ENCODE data around the gene ZFR2. TPM values are rescaled to one million over a fixed set of nuclear protein-coding genes. Genes with fewer than 3 reads are reported as not detected.

ZFR2 gene
- total RNA-seq, 2 experiments from 2014 or later, result 0.23 TPM; not detected in 1

DNA sequence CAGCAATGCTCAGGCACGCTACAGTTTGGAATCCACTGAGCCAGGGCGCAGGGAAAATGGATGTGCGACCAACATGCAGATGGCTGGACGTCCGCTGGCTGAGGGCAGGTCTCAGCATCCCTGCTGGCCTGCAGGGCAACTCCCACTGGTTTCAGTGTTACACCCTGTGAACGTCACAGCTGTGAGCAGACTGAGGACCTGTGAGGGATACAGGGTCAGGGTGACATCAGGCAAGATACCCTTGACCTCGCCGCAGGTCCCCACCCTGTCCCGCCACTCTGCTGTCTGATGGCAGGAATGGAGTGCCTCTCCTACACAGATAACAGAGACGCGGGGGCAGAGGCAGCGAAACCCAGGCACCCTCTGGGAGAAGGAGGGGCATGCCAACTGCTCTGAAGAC, 19.1 kb downstream of the ZFR2 start:
- DNase-seq (no peak), ATAC-seq (no peak)
- Mint-ChIP-seq H3K4me1 (ENCODE audit: low read depth) (no peaks in the 10 kb centered on the region), H3K36me3 (ENCODE audit: low read depth) (peaks cover 5% of the 10 kb centered on the region), H3K4me3 (no peak overlapping the region), H3K27ac (no peak overlapping the region), H3K27me3 (no peaks in the 10 kb centered on the region), H3K9me3 (peaks cover 11% of the 10 kb centered on the region)
- POLR2A ChIA-PET, result interaction anchor here (1.0 to 2.1 kb wide), 4 partner anchors 16 to 88 kb away, joined by 3 to 5 read pairs (median 4); no protein-coding TSS in a partner anchor
- intact Hi-C loops (cut with micrococcal nuclease), result no loop called here
- CTCF ChIA-PET, result interaction anchor here (0.9 to 2.2 kb wide), 14 partner anchors 9 to 178 kb away, joined by 3 to 19 read pairs (median 3); no protein-coding TSS in a partner anchor
- TF ChIP-seq, protein P1, sequence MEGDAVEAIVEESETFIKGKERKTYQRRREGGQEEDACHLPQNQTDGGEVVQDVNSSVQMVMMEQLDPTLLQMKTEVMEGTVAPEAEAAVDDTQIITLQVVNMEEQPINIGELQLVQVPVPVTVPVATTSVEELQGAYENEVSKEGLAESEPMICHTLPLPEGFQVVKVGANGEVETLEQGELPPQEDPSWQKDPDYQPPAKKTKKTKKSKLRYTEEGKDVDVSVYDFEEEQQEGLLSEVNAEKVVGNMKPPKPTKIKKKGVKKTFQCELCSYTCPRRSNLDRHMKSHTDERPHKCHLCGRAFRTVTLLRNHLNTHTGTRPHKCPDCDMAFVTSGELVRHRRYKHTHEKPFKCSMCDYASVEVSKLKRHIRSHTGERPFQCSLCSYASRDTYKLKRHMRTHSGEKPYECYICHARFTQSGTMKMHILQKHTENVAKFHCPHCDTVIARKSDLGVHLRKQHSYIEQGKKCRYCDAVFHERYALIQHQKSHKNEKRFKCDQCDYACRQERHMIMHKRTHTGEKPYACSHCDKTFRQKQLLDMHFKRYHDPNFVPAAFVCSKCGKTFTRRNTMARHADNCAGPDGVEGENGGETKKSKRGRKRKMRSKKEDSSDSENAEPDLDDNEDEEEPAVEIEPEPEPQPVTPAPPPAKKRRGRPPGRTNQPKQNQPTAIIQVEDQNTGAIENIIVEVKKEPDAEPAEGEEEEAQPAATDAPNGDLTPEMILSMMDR (IDR thresholded peaks at IDR 0.05), result no peak

DNA sequence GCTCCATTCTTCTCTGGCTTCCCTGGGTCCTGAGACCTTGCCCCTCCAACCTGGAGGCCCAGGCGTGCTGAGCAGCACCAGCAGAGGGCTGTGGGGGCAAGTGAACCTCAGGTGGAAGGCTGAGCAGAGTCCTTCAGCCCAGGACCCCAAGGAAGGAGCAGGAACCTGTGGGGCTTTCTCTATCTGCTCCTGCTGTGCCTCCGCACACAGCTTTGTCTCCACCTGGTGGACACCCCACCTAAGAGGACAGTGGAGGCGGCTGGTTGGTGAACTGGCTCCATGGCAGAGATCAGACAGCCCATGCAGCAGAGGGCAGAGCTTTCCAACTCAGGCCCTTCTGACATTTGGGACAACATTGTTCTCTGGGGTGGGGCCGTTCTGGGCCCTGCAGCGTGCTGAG, 19.7 kb downstream of the ZFR2 start:
- POLR2A ChIA-PET, result interaction anchor here (1.0 to 2.1 kb wide), 4 partner anchors 15 to 87 kb away, joined by 3 to 5 read pairs (median 4); no protein-coding TSS in a partner anchor

DNA sequence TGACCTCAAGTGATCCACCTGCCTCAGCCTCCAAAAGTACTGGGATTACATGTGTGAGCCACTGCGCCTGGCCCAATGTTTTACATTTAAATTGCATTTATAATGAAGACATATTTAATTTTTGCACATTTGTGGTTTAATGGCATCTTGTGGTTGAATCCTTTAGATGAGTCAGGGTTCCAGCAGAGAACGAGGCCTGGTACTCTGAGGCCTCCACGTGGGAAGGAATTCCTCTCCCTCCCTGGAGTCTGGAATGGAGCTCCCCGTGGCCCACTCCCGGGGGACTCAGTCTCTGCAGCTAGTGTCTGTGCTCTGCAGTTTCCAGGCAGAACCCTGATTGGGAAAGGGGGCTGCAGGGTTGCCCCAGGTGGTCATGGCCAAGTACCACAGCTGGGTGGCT, 24.2 kb downstream of the ZFR2 start:
- no peaks in the 10 kb centered on the region for H3K27me3 Mint-ChIP-seq
- CTCF ChIA-PET, result no interaction called here
- H3K9me3 Mint-ChIP-seq, result no peaks in the 10 kb centered on the region
- DNase-seq (no peak), ATAC-seq (no peak)
- H3K4me1 Mint-ChIP-seq (ENCODE audit: low read depth), result no peaks in the 10 kb centered on the region
- POLR2A ChIA-PET, result no interaction called here
- no peak overlapping the region for H3K4me3 Mint-ChIP-seq
- H3K36me3 Mint-ChIP-seq (ENCODE audit: low read depth), result no peaks in the 10 kb centered on the region
- H3K27ac Mint-ChIP-seq, result no peak overlapping the region
- TF ChIP-seq, protein P1 (IDR thresholded peaks at IDR 0.05), result no peak
- intact Hi-C loops (cut with micrococcal nuclease), result no loop called here

More for the DNA sequence above, 19.7 kb downstream of the ZFR2 start:
- DNase-seq, result peak; percentile 72
- Mint-ChIP-seq H3K27me3 (no peaks in the 10 kb centered on the region), H3K4me3 (no peak overlapping the region), H3K36me3 (ENCODE audit: low read depth) (peaks cover 5% of the 10 kb centered on the region), H3K4me1 (ENCODE audit: low read depth) (no peaks in the 10 kb centered on the region), H3K9me3 (peaks cover 11% of the 10 kb centered on the region), H3K27ac (no peak overlapping the region)
- peak; percentile 74 for ATAC-seq
- intact Hi-C loops (cut with micrococcal nuclease), result no loop called here
- TF ChIP-seq, protein P1 (IDR thresholded peaks at IDR 0.05), result peak; percentile 57
- CTCF ChIA-PET, result interaction anchor here (0.8 to 2.2 kb wide), 24 partner anchors 10 to 177 kb away, joined by 3 to 19 read pairs (median 3); partner anchors contain the start of genes APBA3 and MRPL54

DNA sequence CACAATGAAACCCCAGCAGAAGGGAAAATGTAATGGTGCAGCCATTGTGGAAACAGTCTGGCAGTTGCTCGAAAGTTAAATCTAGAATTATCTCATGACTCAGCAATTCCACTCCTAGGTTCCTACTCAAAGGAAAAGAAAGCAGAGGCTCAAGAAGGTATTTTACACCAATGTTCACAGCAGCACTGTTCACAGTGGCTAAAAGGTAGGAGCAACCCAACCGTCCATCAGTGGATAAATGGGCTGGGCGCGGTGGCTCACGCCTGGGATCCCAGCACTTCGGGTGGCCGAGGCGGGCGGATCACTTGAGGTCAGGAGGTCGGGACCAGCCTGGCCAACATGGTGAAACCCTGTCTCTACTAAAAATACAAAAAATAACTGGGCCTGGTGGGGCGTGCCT, 25.9 kb downstream of the ZFR2 start:
- Mint-ChIP-seq H3K4me3 (no peak overlapping the region), H3K27ac (no peak overlapping the region), H3K4me1 (ENCODE audit: low read depth) (no peaks in the 10 kb centered on the region), H3K27me3 (no peaks in the 10 kb centered on the region), H3K9me3 (peaks cover 2% of the 10 kb centered on the region), H3K36me3 (ENCODE audit: low read depth) (no peaks in the 10 kb centered on the region)
- DNase-seq (no peak), ATAC-seq (no peak)
- ChIA-PET POLR2A (no interaction called here), CTCF (no interaction called here)
- intact Hi-C loops (cut with micrococcal nuclease), result no loop called here
- TF ChIP-seq, protein P1 (IDR thresholded peaks at IDR 0.05), result no peak

DNA sequence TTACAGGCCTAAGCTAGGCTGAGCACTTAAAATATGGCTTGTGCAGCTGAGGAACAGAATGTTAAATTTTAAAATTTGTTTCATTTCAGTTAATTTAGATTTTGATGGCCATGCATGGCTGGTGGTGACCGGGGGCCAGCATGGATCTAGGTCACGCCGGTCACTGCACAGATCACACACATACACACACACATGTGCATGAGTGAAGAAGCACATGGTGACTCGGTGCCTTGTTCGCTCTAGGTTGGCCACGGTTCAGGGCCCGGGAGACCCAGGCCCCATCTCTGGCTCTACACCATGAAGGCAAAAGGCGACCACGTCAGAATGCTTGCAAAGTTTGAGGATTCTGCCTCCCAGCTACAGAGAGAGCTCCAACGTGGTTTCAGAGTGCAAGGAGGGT, 28.0 kb downstream of the ZFR2 start:
- Mint-ChIP-seq H3K4me3 (no peak overlapping the region), H3K27ac (no peak overlapping the region), H3K36me3 (ENCODE audit: low read depth) (no peaks in the 10 kb centered on the region), H3K27me3 (no peaks in the 10 kb centered on the region), H3K4me1 (ENCODE audit: low read depth) (peaks cover 9% of the 10 kb centered on the region), H3K9me3 (peaks cover 14% of the 10 kb centered on the region)
- POLR2A ChIA-PET, result no interaction called here
- intact Hi-C loops (cut with micrococcal nuclease), result no loop called here
- no peak for ATAC-seq
- TF ChIP-seq, protein P1 (IDR thresholded peaks at IDR 0.05), result no peak
- CTCF ChIA-PET, result interaction anchor here (1.2 kb wide), 1 partner anchor 19 kb away, joined by 3 read pairs; no protein-coding TSS in a partner anchor
- DNase-seq, result no peak
